GM12878 (cell line): Measurements from ENCODE around the gene MACROD2. TPM values are rescaled to one million over a fixed set of nuclear protein-coding genes. Genes with fewer than 3 reads are reported as not detected.

ENCODE experiments used
- BCLAF1 ChIP-seq: fragments of 450-650 bp; IDR thresholded peaks from 2 replicates; pipeline ENCODE4 v1.6.1; 2017; ENCODE audit warnings: antibody characterized with exemption, mild to moderate bottlenecking, moderate library complexity
- EGR1 ChIP-seq, 2 experiments: IDR thresholded peaks; 1 replicate in 1 of 2; 2 replicates in 1 of 2; pipeline ENCODE4 v1.6.1; 2011 to 2012; ENCODE audit warnings: low read depth in 2 of 2, low read length in 2 of 2, borderline replicate concordance in 1 of 2, mild to moderate bottlenecking in 1 of 2, moderate library complexity in 1 of 2
- HSF1 ChIP-seq: fragments of 150-350 bp; IDR thresholded peaks from 2 replicates; pipeline ENCODE4 v1.6.1; 2014; ENCODE audit warnings: mild to moderate bottlenecking, low read depth, low read length
- JUNB ChIP-seq: IDR thresholded peaks from 2 replicates; pipeline ENCODE4 v1.6.1; 2016; ENCODE audit warnings: antibody characterized with exemption, mild to moderate bottlenecking
- MLLT1 ChIP-seq: fragments of 450-650 bp; IDR thresholded peaks from 2 replicates; pipeline ENCODE4 v1.6.1; 2016; ENCODE audit warnings: mild to moderate bottlenecking
- SPI1 ChIP-seq: IDR thresholded peaks from 2 replicates; pipeline ENCODE4 v1.6.1; 2011; ENCODE audit warnings: low read depth, mild to moderate bottlenecking, low read length, moderate library complexity, borderline replicate concordance; ENCODE audit not compliant: insufficient read depth
- TCF7 ChIP-seq: IDR thresholded peaks from 2 replicates; pipeline ENCODE4 v1.6.1; 2014; ENCODE audit warnings: antibody characterized with exemption, borderline replicate concordance
- ZNF687 ChIP-seq: fragments of 450-650 bp; IDR thresholded peaks from 2 replicates; pipeline ENCODE4 v1.6.1; 2017; ENCODE audit warnings: mild to moderate bottlenecking, moderate library complexity
- polyA plus RNA-seq, 11 experiments: library from polyadenylated mRNA; depleted of rRNA in 4 of 11; unstranded in 6 of 11; stranded (reverse) in 5 of 11; fragments of >200 nt; fragmentation: Nextera tagmentation in 4 of 11; fragmentation: Illumina TruSeq in 1 of 11; extraction: Ambion mirVana in 4 of 11; extraction: Trizol in 1 of 11; gene quantifications; 1 replicate in 1 of 11; 2 replicates in 10 of 11; pipeline versions ENCODE4 v1.2.1 to v1.2.3, GENCODE V29; 2011 to 2016; ENCODE audit warnings: inconsistent platforms in 2 of 11, missing spikeins in 2 of 11, low read depth in 1 of 11
- total RNA-seq, 4 experiments: library from RNA; depleted of rRNA in 3 of 4; stranded (reverse); fragments of >200 nt in 3 of 4; fragmentation: Illumina TruSeq in 1 of 4; extraction: Trizol in 1 of 4; gene quantifications; 2 replicates each; pipeline versions ENCODE4 v1.2.1 to v1.2.3, GENCODE V29; 2013 to 2021

Gene MACROD2
- total and polyA plus RNA-seq, 10 of the 15 experiments (the other 5 are each of a cell fraction or from before 2014, with no cell fraction given), result 1.1 to 21.5 (median 2.2) TPM

- TF ChIP-seq ZNF687, result no peak
- no peak for TF ChIP-seq EGR1 (IDR thresholded peaks at IDR 0.05; ENCODE audit: borderline replicate concordance in 1 of 2, low read depth in 2 of 2, low read length in 2 of 2)
- TF ChIP-seq HSF1, result no peak
- TF ChIP-seq JUNB, result no peak
- TF ChIP-seq SPI1, result no peak
- no peak for TF ChIP-seq BCLAF1
- no peak for TF ChIP-seq TCF7
- TF ChIP-seq MLLT1, result no peak
Measured at GRCh38 chr20:15622368-15622767, 1627.1 kb downstream of the MACROD2 start (continued).
